SHP77 treated with DMSO at 0.1 percent for 48 hours (cell line): ENCODE data around the gene SPIN2A.
"Not testable (repeated sequence)": the region's sequence is repeated elsewhere in the genome, so short reads cannot be mapped to it uniquely, and the experiment has no call there.

Experiments
- DNase-seq: peaks from one replicate; lab custom pipeline; 2025; lab: John Stamatoyannopoulos, UW

SPIN2A gene

DNA sequence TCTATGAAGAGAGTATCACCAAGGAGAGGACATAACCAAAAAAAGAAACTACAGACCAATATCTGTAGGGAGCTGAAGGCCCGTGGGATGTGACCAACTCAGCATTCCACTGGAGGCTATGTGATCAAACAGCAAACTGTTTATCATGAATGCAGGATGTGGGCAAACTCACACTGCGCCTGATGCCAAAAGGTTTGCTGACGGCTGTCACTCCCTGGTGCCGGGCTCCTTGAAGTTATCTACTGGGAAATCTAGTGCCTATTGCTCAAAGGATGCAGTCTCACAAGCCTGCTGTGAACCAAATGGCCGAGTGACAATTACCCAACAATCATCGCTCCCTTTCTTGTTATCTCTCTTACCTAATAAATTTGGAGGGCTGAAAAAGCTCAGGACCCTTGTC, 34.3 kb downstream of the SPIN2A start:
- DNase-seq: not testable (repeated sequence)
